ENCODE data around the gene CRADD. TPM values are rescaled to one million over a fixed set of nuclear protein-coding genes. Genes with fewer than 3 reads are reported as not detected.
A peak's percentile ranks its signal among the peaks of the same experiment; 100 is the strongest.

Gene CRADD
- total RNA-seq, 1 donor from 2014 or later = 9.8 TPM

GRCh38 chr12:93663006-93663728 is 14.0 kb upstream of the CRADD start:
- TF ChIP-seq CTCF (conservative IDR thresholded peaks at IDR 0.05) = no peak
- Mint-ChIP-seq H3K4me1 (peaks cover 7% of the 10 kb centered on the region), H3K27me3 (ENCODE audit: low read depth) (no peaks in the 10 kb centered on the region), H3K27ac (ENCODE audit: unreplicated experiment) (no peak overlapping the region), H3K4me3 (no peak overlapping the region), H3K36me3 (ENCODE audit: low read depth) (no peaks in the 10 kb centered on the region), H3K9me3 (peaks cover 7% of the 10 kb centered on the region)
- DNase-seq (ENCODE audit: low read depth, low spot score) = no peak

GRCh38 chr12:93663729-93664084 is 13.5 kb upstream of the CRADD start:
- H3K27ac Mint-ChIP-seq (ENCODE audit: unreplicated experiment) = no peak overlapping the region
- no peaks in the 10 kb centered on the region for H3K27me3 Mint-ChIP-seq (ENCODE audit: low read depth)
- H3K36me3 Mint-ChIP-seq (ENCODE audit: low read depth) = no peaks in the 10 kb centered on the region
- H3K4me3 Mint-ChIP-seq = no peak overlapping the region
- peaks cover 12% of the 10 kb centered on the region for H3K9me3 Mint-ChIP-seq
- H3K4me1 Mint-ChIP-seq = peaks cover 7% of the 10 kb centered on the region
- no peak for DNase-seq (ENCODE audit: low read depth, low spot score)
- no peak for TF ChIP-seq CTCF (conservative IDR thresholded peaks at IDR 0.05)

- H3K4me3 Mint-ChIP-seq = no peak overlapping the region
- DNase-seq (ENCODE audit: low read depth, low spot score) = no peak
- TF ChIP-seq CTCF (conservative IDR thresholded peaks at IDR 0.05) = no peak
- H3K27me3 Mint-ChIP-seq (ENCODE audit: low read depth) = no peaks in the 10 kb centered on the region
- no peaks in the 10 kb centered on the region for H3K36me3 Mint-ChIP-seq (ENCODE audit: low read depth)
- H3K4me1 Mint-ChIP-seq = peaks cover 7% of the 10 kb centered on the region
- H3K9me3 Mint-ChIP-seq = peaks cover 18% of the 10 kb centered on the region
- no peak overlapping the region for H3K27ac Mint-ChIP-seq (ENCODE audit: unreplicated experiment)
Observed at GRCh38 chr12:93664573-93665138, 12.5 kb upstream of the CRADD start.

GRCh38 chr12:93667672-93668071 is 9.5 kb upstream of the CRADD start:
- DNase-seq (ENCODE audit: low read depth, low spot score) = no peak
- no peak overlapping the region for H3K4me3 Mint-ChIP-seq
- TF ChIP-seq CTCF (conservative IDR thresholded peaks at IDR 0.05) = no peak
- H3K27ac Mint-ChIP-seq (ENCODE audit: unreplicated experiment) = no peak overlapping the region
- peaks cover 18% of the 10 kb centered on the region for H3K9me3 Mint-ChIP-seq
- no peaks in the 10 kb centered on the region for H3K36me3 Mint-ChIP-seq (ENCODE audit: low read depth)
- no peaks in the 10 kb centered on the region for H3K4me1 Mint-ChIP-seq
- no peaks in the 10 kb centered on the region for H3K27me3 Mint-ChIP-seq (ENCODE audit: low read depth)

GRCh38 chr12:93668919-93669418 is 8.2 kb upstream of the CRADD start:
- no peak for TF ChIP-seq CTCF (conservative IDR thresholded peaks at IDR 0.05)
- no peak for DNase-seq (ENCODE audit: low read depth, low spot score)
- Mint-ChIP-seq H3K36me3 (ENCODE audit: low read depth) (no peaks in the 10 kb centered on the region), H3K9me3 (peaks cover 18% of the 10 kb centered on the region), H3K4me3 (no peak overlapping the region), H3K27ac (ENCODE audit: unreplicated experiment) (peak overlapping the region; percentile 0), H3K4me1 (no peaks in the 10 kb centered on the region), H3K27me3 (ENCODE audit: low read depth) (peaks cover 2% of the 10 kb centered on the region)
